B cell (primary cell): ENCODE data around the gene FGF8. TPM values are rescaled to one million over a fixed set of nuclear protein-coding genes. Genes with fewer than 3 reads are reported as not detected.
A peak's percentile ranks its signal among the peaks of the same experiment; 100 is the strongest.

Experiments used
- ATAC-seq: fragments of 200-7000 bp; cut with Tn5 transposase; one replicate; pipeline ENCODE4 v1.10.0; 2021; ENCODE audit warnings: low read depth, mild to moderate bottlenecking, moderate number of reproducible peaks, moderate library complexity
- CTCF ChIA-PET: fragments of 350-600 bp; sonication (Branson Sonifier 250); formaldehyde crosslinking; loops from one replicate; lab custom pipeline; 2021; ENCODE audit warnings: antibody characterized with exemption, inconsistent platforms; lab: Charles Lee
- POLR2A ChIA-PET: fragments of 350-600 bp; sonication (Branson Sonifier 250); formaldehyde crosslinking; loops from one replicate; lab custom pipeline; 2021; ENCODE audit warnings: antibody characterized with exemption; lab: Charles Lee
- DNase-seq: peaks from one replicate; pipeline ENCODE4 v3.0.0; 2013
- H2AFZ ChIP-seq: 2 replicates; pipeline ENCODE4 v1.6.1; 2012; ENCODE audit warnings: mild to moderate bottlenecking, low read depth, low read length; ENCODE audit not compliant: insufficient read depth, poor library complexity, severe bottlenecking
- H3K27ac ChIP-seq, 2 donors: 1 replicate in 1 of 2; 2 replicates in 1 of 2; pipeline ENCODE4 v1.5.1; 2012 to 2013; ENCODE audit warnings: low read length in 2 of 2, mild to moderate bottlenecking in 2 of 2, moderate library complexity in 1 of 2
- H3K27me3 ChIP-seq, 4 experiments: fragments of 200-600 bp in 1 of 4; sonication (generic) in 1 of 4; replicated peaks in 1 of 4; 1 replicate in 2 of 4; 2 replicates in 2 of 4; pipeline versions ENCODE4 v1.6.1 to v1.7.0; 2013 to 2016; ENCODE audit warnings: low read length in 3 of 4, mild to moderate bottlenecking in 2 of 4, mixed read lengths in 1 of 4, moderate library complexity in 1 of 4; ENCODE audit not compliant: insufficient read depth in 4 of 4, control insufficient read depth in 3 of 4; ENCODE audit errors: control extremely low read depth in 1 of 4
- H3K36me3 ChIP-seq, 2 experiments: replicated peaks in 1 of 2; 1 replicate in 1 of 2; 2 replicates in 1 of 2; pipeline versions ENCODE4 v1.6.1 to v1.7.1; 2013; ENCODE audit warnings: low read length in 1 of 2; ENCODE audit not compliant: insufficient read depth in 2 of 2, control insufficient read depth in 1 of 2; ENCODE audit errors: control extremely low read depth in 1 of 2, extremely low read depth in 1 of 2
- H3K4me1 ChIP-seq, 2 donors: fragments of 200-600 bp in 1 of 2; sonication (generic) in 1 of 2; 1 replicate in 1 of 2; 2 replicates in 1 of 2; pipeline versions ENCODE4 v1.5.1 to v1.6.1; 2013 to 2017; ENCODE audit warnings: low read length in 2 of 2; ENCODE audit not compliant: control insufficient read depth in 2 of 2, insufficient read depth in 2 of 2
- H3K4me2 ChIP-seq: replicated peaks from 2 replicates; pipeline ENCODE3; 2012; ENCODE audit warnings: mild to moderate bottlenecking, low read depth, low read length; ENCODE audit not compliant: poor library complexity, severe bottlenecking
- H3K4me3 ChIP-seq, 5 experiments: fragments of 200-600 bp in 1 of 5; sonication (generic) in 1 of 5; 1 replicate in 3 of 5; 2 replicates in 2 of 5; pipeline versions ENCODE4 v1.5.1 to v1.7.0; 2011 to 2016; ENCODE audit warnings: low read length in 4 of 5, mild to moderate bottlenecking in 4 of 5, low read depth in 2 of 5, control low read depth in 1 of 5, moderate library complexity in 1 of 5; ENCODE audit not compliant: insufficient read depth in 1 of 5; ENCODE audit errors: control extremely low read depth in 1 of 5, extremely low read depth in 1 of 5
- H3K79me2 ChIP-seq: fragments of 200-600 bp; sonication (generic); one replicate; pipeline ENCODE4 v1.6.0; 2016; ENCODE audit warnings: low read length; ENCODE audit not compliant: control insufficient read depth, insufficient read depth
- H3K9ac ChIP-seq: fragments of 200-600 bp; sonication (generic); 2 replicates; pipeline ENCODE4 v1.6.1; 2017; ENCODE audit warnings: mild to moderate bottlenecking, low read length, moderate library complexity
- H3K9me3 ChIP-seq, 3 donors: one replicate each; pipeline versions ENCODE4 v1.6.1 to v1.7.1; 2013; ENCODE audit warnings: low read length in 2 of 3; ENCODE audit not compliant: control insufficient read depth in 2 of 3, insufficient read depth in 1 of 3; ENCODE audit errors: control extremely low read depth in 1 of 3
- H4K20me1 ChIP-seq: 2 replicates; pipeline ENCODE4 v1.6.0; 2012; ENCODE audit warnings: mild to moderate bottlenecking, low read length; ENCODE audit not compliant: insufficient read depth, control insufficient read depth, poor library complexity, severe bottlenecking
- H3K27ac Mint-ChIP-seq: one replicate; pipeline ENCODE4 v1.8.0; 2021; ENCODE audit warnings: mixed read lengths
- H3K27me3 Mint-ChIP-seq: one replicate; pipeline ENCODE4 v1.8.0; 2021; ENCODE audit warnings: mixed read lengths
- H3K4me1 Mint-ChIP-seq: one replicate; pipeline ENCODE4 v1.8.0; 2021; ENCODE audit warnings: mixed read lengths
- H3K4me3 Mint-ChIP-seq: one replicate; pipeline ENCODE4 v1.8.0; 2021; ENCODE audit warnings: mixed read lengths
- H3K9me3 Mint-ChIP-seq: one replicate; pipeline ENCODE4 v1.8.0; 2022; ENCODE audit warnings: mixed read lengths; ENCODE audit not compliant: insufficient read depth
- EZH2 ChIP-seq: IDR thresholded peaks from 2 replicates; pipeline ENCODE4 v1.6.1; 2012; ENCODE audit warnings: borderline replicate concordance, low read depth, mild to moderate bottlenecking, moderate library complexity, low read length; ENCODE audit not compliant: insufficient read depth, poor library complexity, severe bottlenecking
- WGBS: methylation state at CpG from one replicate; pipeline ENCODE4 v1.1.5; 2013; ENCODE audit warnings: missing lambda C conversion rate; ENCODE audit not compliant: insufficient coverage; 5-methylcytosine and 5-hydroxymethylcytosine counted together
- intact Hi-C: fragments of 100-400 bp; cut with micrococcal nuclease; formaldehyde crosslinking; loops from one replicate; pipeline ENCODE4 v1.10.0; 2022
- polyA plus RNA-seq: library from polyadenylated mRNA; depleted of rRNA; stranded (reverse); fragments of >200 nt; gene quantifications from 2 replicates; pipeline ENCODE4 v1.2.3, GENCODE V29; 2012
- total RNA-seq, 2 donors: library from RNA; stranded (reverse); fragments of 120-200 nt in 1 of 2; gene quantifications; 1 replicate in 1 of 2; 2 replicates in 1 of 2; pipeline versions ENCODE4 v1.2.3 to v1.2.4, GENCODE V29; 2013 to 2022
- TF ChIP-seq, protein P1 (sequence below): fragments of 200-600 bp; IDR thresholded peaks from one replicate; pipeline ENCODE4 v1.8.0; 2022; ENCODE audit warnings: antibody characterized with exemption, mild to moderate bottlenecking

Gene FGF8
- total and polyA plus RNA-seq, 2 donors (not counting 1 experiment from before 2014, with no cell fraction given): not detected

GRCh38 chr10:101778151-101778780, 2.4 kb upstream of the FGF8 start:
- H3K4me2 ChIP-seq: peak overlapping the region; percentile 92
- 69% methylated on average over 11 of the region's 12 CpGs for WGBS
- CTCF ChIA-PET: interaction anchor here (0.9 kb wide), 1 partner anchor 40 kb away, joined by 4 read pairs; the partner anchor contains the start of gene OGA
- TF ChIP-seq, protein P1, sequence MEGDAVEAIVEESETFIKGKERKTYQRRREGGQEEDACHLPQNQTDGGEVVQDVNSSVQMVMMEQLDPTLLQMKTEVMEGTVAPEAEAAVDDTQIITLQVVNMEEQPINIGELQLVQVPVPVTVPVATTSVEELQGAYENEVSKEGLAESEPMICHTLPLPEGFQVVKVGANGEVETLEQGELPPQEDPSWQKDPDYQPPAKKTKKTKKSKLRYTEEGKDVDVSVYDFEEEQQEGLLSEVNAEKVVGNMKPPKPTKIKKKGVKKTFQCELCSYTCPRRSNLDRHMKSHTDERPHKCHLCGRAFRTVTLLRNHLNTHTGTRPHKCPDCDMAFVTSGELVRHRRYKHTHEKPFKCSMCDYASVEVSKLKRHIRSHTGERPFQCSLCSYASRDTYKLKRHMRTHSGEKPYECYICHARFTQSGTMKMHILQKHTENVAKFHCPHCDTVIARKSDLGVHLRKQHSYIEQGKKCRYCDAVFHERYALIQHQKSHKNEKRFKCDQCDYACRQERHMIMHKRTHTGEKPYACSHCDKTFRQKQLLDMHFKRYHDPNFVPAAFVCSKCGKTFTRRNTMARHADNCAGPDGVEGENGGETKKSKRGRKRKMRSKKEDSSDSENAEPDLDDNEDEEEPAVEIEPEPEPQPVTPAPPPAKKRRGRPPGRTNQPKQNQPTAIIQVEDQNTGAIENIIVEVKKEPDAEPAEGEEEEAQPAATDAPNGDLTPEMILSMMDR: no peak
- no peak for TF ChIP-seq EZH2
- H3K4me3 ChIP-seq: peak overlapping the region in 2 of 5 experiments; percentile 57 to 77
- no peaks in the 10 kb centered on the region for H3K36me3 ChIP-seq
- H3K9ac ChIP-seq: peak overlapping the region; percentile 72
- ATAC-seq (no peak), DNase-seq (peak; percentile 34)
- Mint-ChIP-seq H3K4me1 (peaks cover 69% of the 10 kb centered on the region), H3K27ac (peak overlapping the region; percentile 16), H3K27me3 (peaks cover 37% of the 10 kb centered on the region), H3K9me3 (no peaks in the 10 kb centered on the region), H3K4me3 (peak overlapping the region; percentile 91)
- H4K20me1 ChIP-seq: peaks cover 39% of the 10 kb centered on the region
- peaks cover 0 to 56% (median 33%) of the 10 kb centered on the region in 4 experiments for H3K27me3 ChIP-seq
- H3K9me3 ChIP-seq: peaks cover 0 to 21% (median 0%) of the 10 kb centered on the region in 3 donors
- H2AFZ ChIP-seq: no peak overlapping the region
- peaks cover 57 to 74% of the 10 kb centered on the region in 2 donors for H3K4me1 ChIP-seq
- POLR2A ChIA-PET: interaction anchor here (0.6 kb wide), 1 partner anchor 10 kb away, joined by 7 read pairs; no protein-coding TSS in a partner anchor
- intact Hi-C loops: no loop called here
- no peak overlapping the region for H3K27ac ChIP-seq
- H3K79me2 ChIP-seq: peaks cover 24% of the 10 kb centered on the region

DNA sequence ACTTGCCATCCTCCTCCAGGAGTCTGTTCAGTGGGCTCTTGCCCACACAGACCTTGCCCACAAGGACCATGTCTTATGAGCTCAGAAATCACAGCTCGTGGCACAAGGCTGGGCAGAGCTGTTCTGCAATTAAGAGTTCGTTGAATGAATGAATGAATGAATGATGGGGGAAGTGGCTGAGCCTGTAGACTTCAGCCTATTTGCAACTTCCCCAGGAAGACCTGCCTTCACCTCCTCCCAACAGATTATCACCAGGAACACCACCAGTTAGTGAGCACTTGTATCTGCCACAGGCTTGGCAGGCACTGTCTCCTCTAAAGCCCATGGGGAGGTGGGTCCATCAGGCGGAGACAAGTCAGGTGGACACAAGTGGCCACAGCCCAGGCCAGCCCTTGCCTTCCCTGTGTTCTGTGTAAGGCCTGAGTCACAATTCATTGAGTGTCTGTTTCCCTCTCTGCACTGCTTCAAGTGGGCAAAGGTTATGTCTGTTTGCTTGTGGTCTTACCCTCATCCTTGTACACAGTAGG, 1.8 kb upstream of the FGF8 start:
- Histone ChIP-seq H2AFZ (no peak overlapping the region), H3K36me3 (no peaks in the 10 kb centered on the region), H3K27me3 (peaks cover 0 to 62% (median 37%) of the 10 kb centered on the region in 4 experiments), H3K9me3 (peaks cover 0 to 21% (median 0%) of the 10 kb centered on the region in 3 donors), H3K4me2 (no peak overlapping the region), H3K4me3 (no peak overlapping the region), H3K79me2 (peaks cover 20% of the 10 kb centered on the region), H4K20me1 (peaks cover 38% of the 10 kb centered on the region), H3K9ac (no peak overlapping the region), H3K27ac (no peak overlapping the region), H3K4me1 (peaks cover 55 to 70% of the 10 kb centered on the region in 2 donors)
- CTCF ChIA-PET: no interaction called here
- peaks cover 63% of the 10 kb centered on the region for H3K4me1 Mint-ChIP-seq
- no peak overlapping the region for H3K27ac Mint-ChIP-seq
- no peaks in the 10 kb centered on the region for H3K9me3 Mint-ChIP-seq
- DNase-seq (no peak), ATAC-seq (no peak)
- H3K27me3 Mint-ChIP-seq: peaks cover 43% of the 10 kb centered on the region
- WGBS: 100% methylated on average over 1 of the region's 3 CpGs
- no peak for TF ChIP-seq EZH2
- TF ChIP-seq, protein P1: no peak
- peak overlapping the region; percentile 44 for H3K4me3 Mint-ChIP-seq
- POLR2A ChIA-PET: no interaction called here
- intact Hi-C loops: no loop called here
